ENCODE measurements around the gene UBA52.
"Not testable (repeated sequence)": the region's sequence is repeated elsewhere in the genome, so short reads cannot be mapped to it uniquely, and the experiment has no call there.

The UBA52 gene

GRCh38 chr19:18593367-18594095 lies 21.9 kb downstream of the UBA52 start:
- DNase-seq (ENCODE audit: low read depth in 2 of 2) = no peak

DNA sequence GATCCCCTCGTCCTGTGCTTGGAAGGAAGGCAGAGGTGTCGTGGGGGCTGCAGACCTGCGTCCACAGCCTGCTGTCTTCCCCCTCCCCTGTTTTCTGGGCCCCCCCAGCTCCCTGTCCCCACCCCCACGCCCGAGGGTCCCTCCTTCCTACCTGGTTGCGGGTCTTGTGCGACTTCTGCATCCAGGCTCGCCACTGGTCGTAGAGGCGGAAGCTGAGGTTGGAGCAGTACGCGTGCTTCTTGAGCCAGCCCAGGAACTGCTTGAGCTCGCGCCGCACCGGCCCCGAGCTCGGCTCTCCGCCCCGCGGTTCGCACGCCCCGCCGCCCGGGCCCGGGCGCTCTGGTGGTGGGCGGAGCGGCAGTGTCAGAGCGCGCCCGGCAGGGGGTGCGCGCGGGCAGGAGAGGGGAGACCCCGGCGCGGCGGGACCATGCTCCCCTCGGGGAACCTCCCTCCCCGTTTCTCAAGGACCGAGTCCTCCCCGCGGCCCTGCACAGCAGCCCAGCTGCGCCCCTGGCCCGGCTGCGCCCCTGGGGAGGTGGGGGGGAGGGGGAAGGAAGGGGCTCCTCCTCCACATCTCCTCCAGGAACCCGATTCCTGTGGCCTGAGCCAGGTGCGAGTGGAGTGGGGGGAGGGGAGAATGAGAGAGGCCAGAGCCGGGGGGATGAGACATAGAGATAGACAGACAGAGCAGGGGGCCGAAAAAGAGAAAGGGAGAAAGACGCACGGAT lies 22.6 kb downstream of the UBA52 start:
- DNase-seq (ENCODE audit: low read depth in 2 of 2) = peak; percentile 50 to 58

DNA sequence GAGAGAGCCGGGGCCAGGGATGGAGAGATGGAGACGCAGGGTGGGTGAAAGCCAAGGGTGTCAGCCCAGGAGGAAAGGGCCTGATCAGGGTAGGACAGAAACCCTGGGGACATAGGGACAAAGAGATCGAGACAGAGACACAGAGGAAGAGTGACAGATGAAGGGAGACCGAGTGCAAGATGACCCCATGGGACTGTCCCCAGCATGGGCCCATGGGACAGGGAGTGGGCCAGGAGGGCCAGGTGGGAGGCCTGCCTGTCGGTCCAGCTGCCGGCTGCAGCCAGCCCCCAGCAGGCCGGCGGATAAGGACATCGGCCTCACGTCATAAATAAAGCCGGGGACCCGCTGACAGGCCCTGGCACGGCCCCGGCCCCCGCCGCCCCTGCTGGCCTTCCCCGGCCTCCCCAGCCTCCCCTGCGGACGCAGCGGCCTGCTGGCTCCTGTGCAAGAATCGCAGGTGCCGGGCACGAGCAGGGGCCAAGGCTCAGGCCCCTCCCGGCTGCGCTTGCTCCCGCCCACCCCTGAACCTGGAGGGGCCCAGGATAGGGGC lies 23.2 kb downstream of the UBA52 start:
- no peak for DNase-seq (ENCODE audit: low read depth in 2 of 2)

DNA sequence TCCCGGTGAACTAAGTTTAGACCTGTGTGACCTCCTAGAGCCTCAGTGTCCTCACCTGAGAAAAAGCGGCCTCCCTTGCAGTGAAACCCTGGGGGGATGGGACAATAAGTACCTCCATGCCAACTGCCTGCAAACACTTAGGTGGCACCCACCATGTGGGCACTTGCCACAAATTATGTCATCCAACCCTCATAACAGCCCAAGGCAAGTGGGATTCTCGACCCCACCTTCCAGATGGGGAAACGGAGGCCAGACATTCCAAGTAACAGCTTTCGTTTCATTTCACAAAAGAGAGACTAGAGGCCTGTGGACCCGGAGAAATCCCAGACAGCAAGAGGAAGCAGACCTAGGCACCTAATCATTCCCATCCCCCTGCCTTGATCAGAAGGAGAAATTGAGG lies 23.8 kb downstream of the UBA52 start:
- DNase-seq (ENCODE audit: low read depth in 2 of 2) = no peak

DNA sequence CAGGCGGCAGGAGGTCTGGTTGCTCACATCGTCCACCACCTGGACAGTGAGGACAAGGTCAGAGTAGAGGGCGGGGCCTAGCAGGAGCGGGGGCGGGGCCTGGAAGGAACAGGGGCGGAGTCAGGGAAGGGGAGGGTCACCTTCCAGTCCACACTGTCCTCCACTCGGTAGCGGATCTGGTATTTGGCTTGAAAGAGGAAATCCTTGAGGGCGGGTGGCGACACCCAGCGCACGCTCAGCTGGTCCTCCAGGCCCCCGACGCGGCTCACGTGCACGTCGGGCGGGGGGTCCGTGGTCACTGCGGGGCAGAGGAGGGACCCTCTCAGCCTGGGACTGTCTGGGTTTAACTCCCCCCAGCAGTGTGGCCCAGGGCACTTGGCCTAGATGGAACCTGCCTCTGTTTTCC lies 25.1 kb downstream of the UBA52 start:
- no peak for DNase-seq (ENCODE audit: low read depth in 2 of 2)

DNA sequence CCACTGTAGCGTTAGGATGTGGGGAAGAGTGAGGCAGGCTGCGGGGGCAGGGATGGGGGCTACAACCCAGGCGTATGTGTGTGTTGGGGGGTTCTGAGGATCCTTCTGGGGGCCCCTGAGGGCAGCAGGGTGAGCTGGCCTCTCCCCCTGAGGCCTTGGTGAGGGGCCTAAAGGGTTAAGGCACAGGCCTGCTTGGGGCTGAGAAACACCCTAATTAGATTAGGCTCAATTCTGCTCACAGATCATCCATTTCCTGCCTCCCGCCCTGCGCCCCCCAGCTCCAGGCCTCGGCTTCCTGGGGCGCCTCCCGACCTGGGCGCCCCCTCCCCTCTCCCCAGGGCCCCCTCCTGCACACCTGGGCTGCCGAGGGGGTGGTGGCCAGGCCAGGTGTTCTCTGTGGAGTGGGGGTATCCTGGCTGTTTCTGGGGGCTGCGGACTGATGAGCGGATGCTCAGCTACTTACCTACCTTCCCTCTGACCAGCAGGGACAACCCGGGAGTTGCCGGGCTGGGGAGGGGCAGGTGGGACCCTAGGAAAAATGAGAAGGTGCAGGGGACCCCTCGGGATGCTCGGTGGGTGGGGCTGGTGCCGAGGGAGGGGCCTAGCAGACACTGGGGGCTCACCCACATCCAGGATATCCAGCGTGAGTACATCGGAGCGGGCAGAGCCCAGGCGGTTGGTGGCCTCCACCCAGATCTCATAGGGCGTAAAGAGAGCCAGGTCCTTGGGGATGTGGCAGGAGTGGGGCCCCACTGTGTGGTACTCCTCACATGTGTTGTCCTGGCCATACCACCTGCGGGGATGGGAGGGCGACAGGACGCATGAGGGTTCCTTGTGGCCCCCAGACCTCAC lies 26.4 kb downstream of the UBA52 start:
- DNase-seq (ENCODE audit: low read depth in 2 of 2) = no peak

DNA sequence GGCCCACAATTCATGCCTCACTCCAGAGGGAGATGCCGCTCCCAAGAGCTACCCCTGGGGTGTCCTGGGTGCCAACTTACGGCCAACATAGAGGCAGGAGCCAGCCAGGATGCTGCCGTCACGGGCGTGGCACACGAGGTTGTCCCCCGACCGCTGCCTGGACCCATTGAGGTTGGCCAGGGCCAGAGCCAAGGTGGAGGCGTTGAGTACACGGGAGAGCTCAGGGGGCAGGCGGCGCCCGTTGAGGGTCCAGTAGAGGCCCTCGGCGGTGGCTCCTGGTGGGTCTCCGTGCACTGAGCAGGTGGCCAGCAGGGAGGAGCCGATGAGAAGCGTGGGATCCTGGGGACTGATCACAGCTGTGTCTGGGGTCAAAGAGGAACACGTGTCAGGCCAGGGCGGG lies 27.8 kb downstream of the UBA52 start:
- no peak for DNase-seq (ENCODE audit: low read depth in 2 of 2)

DNA sequence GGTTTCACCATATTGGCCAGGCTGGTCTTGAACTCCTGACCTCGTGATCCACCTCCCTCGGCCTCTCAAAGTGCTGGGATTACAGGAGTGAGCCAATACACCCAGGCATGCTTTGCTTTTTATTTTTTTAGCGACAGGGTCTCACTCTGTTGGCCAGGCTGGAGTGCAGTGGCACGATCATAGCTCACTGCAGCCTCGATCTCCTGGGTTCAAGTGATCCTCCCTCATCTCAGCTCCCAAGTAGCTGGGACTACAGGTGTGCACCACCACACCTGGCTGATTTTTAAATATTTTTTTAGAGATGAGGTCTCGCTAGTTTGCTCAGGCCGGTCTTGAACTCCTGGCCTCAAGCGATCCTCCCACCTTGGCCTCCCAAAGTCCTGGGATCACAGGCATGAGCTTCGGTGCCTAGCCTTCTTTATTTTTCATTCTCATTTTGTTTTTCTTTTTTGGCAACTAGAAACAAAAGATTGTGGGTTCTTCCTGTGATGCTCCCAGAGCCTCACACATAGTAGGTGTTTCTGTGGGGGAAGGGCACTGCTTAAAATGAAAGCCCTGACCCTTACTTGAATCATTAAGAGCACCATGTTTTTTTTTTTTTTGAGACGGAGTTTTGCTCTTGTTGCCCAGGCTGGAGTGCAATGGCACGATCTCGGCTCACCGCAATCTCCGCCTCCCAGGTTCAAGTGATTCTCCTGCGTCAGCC lies 29.2 kb downstream of the UBA52 start:
- DNase-seq (ENCODE audit: low read depth in 2 of 2) = not testable (repeated sequence)

- DNase-seq (ENCODE audit: low read depth in 2 of 2) = no peak
These were observed 30.2 kb downstream of the UBA52 start for GRCh38 chr19:18601875-18602274.

DNA sequence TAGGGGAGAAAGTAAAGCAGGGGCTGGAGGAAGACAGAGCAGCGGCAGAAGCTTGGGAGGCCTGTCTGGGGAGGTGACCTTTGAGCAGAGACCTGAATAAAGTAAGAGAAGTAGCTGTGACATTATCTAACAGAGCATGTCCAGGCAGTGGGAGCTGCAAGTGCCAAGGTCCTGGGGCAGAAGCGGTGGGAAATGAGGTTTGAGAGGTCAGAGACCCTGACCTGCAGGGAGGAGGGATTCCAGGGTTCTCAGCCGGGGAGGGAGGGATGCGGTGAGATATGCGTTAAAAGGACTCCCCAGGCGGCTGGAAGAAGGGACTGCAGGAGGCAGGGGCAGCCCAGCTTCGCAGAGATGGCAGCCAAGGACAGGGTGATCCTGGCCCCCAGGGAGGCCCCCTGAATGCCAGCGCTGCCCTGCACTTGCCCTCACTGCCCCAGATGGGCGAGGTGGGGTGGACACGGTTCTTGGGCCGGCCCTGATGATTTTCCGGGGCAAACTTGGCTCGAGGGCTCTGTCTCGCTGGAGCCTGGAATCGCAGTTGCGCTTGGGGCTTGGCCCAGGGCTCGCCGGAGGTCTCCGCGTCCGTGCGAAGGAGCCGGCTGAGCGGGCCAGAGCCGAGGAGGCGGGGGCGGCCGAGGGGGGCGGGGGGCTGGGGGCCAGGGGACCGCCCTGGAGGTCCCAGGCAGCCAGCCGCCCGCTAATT lies 31.7 kb downstream of the UBA52 start:
- DNase-seq (ENCODE audit: low read depth in 2 of 2) = no peak

- DNase-seq (ENCODE audit: low read depth in 2 of 2) = no peak
These were observed 32.5 kb downstream of the UBA52 start for GRCh38 chr19:18603958-18604819.

GRCh38 chr19:18604820-18605159 lies 33.1 kb downstream of the UBA52 start:
- no peak for DNase-seq (ENCODE audit: low read depth in 2 of 2)

- no peak for DNase-seq (ENCODE audit: low read depth in 2 of 2)
These were observed 33.5 kb downstream of the UBA52 start for GRCh38 chr19:18605196-18605545.

GRCh38 chr19:18605546-18606280 lies 34.1 kb downstream of the UBA52 start:
- no peak for DNase-seq (ENCODE audit: low read depth in 2 of 2)

- DNase-seq (ENCODE audit: low read depth in 2 of 2) = no peak
These were observed 34.9 kb downstream of the UBA52 start, which contains the start of gene CRLF1 for GRCh38 chr19:18606281-18607225. Gene CRLF1, minus strand, starts transcription at chr19:18606799. Its CDS starts 143 bp downstream, at chr19:18606656.

GRCh38 chr19:18607226-18608101 lies 35.8 kb downstream of the UBA52 start:
- DNase-seq (ENCODE audit: low read depth in 2 of 2) = no peak

All from activated CD8-positive, alpha-beta memory T cell treated with anti-CD3 and anti-CD28 coated beads for 4 hours (primary cell).